HG03045 (cell line): ENCODE results near the gene COL9A2.
"Not testable (repeated sequence)": the region's sequence is repeated elsewhere in the genome, so short reads cannot be mapped to it uniquely, and the experiment has no call there.

Source experiments
- ATAC-seq: cut with Tn5 transposase; IDR thresholded peaks from one replicate; pipeline ENCODE4 v1.9.1; 2021; ENCODE audit warnings: mild to moderate bottlenecking, moderate library complexity; ENCODE audit not compliant: unreplicated experiment

The COL9A2 gene

DNA sequence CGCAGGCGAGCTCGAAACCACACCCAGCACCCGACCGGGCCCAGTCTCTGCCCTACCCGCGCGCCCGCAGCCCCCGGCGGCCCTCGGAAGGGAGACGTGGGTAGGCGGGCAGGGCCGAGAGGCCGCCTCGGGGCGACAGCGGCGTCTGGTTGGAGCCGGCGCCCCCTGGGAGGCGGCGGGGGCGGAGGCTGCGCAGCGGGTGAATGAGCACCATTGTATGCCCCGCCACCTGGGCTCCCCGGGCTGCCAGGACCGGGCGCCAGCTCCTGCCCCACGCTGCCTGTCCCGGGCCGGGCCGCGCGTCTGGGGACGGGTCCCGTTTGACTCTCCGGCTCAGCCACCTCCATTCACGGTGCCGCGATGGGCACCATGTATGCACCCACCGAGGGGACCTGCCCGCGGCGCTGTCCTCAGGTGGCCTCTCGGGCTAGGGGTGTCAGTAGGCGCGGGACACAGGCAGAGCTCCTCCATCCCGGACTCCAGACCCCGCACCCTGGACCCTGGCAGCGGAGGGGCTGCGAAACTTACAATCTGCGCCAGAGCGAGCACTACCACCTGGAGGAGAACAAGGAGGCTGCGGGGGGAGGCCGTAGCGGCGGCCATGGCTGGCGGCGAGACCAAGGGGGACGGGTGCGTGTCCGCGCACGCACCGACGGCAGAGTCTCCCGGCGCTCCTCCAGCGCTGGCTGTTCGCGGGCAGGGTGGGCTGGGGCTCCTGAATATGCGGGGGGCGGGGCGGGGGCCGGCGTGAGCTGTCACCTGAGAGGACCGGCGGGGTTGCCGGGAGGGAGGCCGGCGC, at the start of gene COL9A2:
Gene COL9A2 (minus strand): TSS at position 692 of the 799 bp plus-strand sequence. CDS start 89 bp downstream, at position 603.
- ATAC-seq, result no peak

- peak; percentile 84 for ATAC-seq
Measured at GRCh38 chr1:40363721-40364120, 46.6 kb upstream of the COL9A2 start.

DNA sequence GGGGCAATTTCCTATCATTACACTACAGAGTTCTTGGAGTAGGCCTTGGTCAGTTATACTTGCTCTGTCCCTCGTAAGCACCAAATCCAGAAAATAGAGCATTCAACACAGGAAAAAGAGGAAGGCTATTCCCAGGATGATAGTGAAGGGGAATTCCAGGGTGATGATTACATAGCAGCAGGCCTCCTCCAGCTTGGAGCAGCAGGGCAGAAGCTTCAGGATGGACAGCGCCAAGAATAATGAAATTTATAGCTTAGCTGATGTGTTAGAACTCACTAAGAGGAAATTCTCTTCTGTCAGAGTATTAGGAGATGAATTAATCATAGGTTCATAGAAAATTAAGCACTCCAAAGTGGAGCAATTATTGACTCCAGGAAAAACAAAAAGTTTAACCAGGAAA, 45.6 kb upstream of the COL9A2 start:
- no peak for ATAC-seq

DNA sequence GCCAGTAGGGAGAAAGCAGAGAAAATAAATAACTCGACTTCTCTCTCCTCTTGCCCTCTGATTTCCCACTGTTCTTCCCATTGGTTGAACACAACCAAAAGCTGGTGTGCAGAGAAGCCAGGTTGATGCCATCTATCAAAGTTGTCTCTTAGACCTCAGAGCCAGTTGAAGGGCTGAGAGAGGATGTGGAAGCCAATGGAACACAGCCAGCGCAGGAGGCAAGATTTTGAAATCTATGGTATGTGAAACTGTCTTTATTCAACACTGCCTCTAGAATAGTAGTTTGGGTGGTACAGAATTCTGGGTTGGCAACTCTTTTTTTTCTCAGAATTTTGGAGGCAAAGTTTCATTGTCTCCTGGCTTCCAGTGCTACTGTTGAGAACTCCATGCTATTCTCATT, 45.1 kb upstream of the COL9A2 start:
- ATAC-seq, result no peak

DNA sequence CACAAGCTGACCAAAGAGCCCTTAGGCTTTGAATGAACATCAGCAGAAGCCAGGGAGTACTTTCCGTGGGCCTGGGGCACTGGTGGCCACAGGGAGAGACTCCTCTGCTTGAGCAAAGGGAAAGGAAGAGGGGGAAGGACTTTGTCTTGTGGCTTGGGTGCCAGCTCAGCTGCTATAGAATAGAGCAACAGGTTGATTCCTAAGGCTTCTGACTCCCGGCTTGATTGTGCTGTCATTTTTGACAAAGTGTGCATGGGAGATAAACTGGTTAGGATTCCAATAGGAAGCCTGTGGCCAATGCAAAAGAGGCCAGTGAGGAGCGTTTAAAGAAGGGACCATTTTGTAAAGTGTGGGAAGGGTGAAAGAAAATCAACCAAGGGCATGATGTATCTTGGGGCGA, 44.6 kb upstream of the COL9A2 start:
- ATAC-seq, result no peak

DNA sequence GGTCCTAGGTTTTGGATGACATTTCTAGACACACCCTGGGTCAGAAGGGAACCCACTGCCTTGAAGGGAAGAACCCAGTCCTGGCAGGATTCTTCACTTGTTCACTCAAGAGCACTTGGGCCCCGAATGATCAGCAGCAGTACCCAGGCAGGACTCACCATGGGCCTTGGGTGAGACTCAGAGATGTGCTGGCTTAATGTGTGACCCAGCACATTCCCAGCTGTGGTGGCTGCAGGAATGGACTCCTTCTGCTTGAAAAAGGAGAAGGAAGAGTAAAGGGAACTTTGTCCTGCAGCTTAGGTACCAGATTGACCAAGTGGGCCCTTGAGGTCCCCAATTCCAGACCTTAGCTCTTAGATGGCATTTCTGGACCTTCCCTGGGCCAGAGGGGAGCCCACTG, 44.1 kb upstream of the COL9A2 start:
- ATAC-seq, result no peak

GRCh38 chr1:40360631-40361030, 43.5 kb upstream of the COL9A2 start:
- no peak for ATAC-seq

- ATAC-seq, result no peak
Measured at GRCh38 chr1:40357625-40358024, 40.5 kb upstream of the COL9A2 start.

GRCh38 chr1:40353082-40353481, 36.0 kb upstream of the COL9A2 start:
- no peak for ATAC-seq

GRCh38 chr1:40352126-40352525, 35.0 kb upstream of the COL9A2 start:
- no peak for ATAC-seq

GRCh38 chr1:40351124-40351523, 34.0 kb upstream of the COL9A2 start:
- no peak for ATAC-seq

GRCh38 chr1:40350391-40350790, 33.3 kb upstream of the COL9A2 start:
- ATAC-seq, result no peak

DNA sequence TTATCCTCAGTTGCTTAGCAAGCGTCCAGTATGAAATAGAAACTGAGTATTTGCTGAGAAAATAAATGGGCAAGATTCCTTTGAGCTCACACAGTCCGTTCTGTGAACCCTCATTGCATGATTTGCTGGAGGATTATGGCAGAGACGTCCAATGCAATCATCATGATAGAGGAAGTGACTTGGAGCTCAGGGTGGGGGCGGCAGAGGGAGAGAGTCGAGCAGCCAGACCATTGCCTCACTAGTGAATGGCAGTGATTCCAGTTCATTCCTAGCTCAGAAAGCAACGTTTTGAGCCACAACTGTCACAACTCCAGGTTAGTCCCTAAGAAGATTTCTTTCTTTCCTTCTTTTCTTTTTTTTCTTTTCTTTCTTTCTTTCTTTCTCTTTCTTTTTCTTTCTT, 27.5 kb upstream of the COL9A2 start:
- ATAC-seq, result no peak

- not testable (repeated sequence) for ATAC-seq
Measured at GRCh38 chr1:40342381-40342717, 25.3 kb upstream of the COL9A2 start.

DNA sequence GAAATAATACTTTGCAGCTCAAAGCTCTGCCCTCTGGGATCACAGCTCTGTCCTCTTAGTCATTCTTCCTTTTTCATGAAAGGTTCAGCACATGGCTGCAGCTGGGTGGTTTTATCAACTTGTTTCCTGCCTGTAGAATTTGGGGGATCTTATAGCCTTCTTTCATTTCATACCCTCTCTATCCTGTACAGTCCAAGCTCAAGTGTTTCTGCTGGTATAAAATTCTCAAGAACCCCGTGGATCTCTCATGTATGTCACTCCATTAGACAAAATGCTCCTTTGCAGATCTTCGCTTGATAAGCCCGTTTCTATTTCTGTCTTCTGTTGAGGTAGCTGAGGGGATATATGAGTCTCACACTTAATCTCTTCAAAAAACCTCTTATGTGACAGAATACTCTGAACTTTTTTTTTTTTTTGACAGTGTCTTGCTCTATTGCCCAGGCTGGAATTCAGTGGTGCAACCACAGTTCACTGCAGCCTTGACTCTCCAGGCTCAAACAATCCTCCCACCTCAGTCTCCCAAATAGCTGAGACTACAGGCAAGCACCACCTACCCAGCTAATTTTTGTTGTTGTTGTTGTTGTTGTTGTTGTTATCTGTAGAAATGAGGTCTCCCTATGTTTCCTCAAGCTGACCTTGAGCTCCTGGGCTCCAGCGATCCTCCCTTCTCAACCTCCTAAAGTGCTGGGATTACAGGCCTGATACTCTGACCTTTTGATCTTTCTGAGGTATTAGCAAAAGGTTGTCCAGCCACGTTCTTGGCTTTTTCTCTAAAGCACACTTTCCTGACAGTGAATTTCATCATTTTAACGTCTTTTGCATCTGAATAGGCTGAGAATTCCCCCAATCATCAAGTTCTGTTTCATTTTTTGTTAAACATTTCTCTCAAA, 24.6 kb upstream of the COL9A2 start:
- ATAC-seq, result no peak

DNA sequence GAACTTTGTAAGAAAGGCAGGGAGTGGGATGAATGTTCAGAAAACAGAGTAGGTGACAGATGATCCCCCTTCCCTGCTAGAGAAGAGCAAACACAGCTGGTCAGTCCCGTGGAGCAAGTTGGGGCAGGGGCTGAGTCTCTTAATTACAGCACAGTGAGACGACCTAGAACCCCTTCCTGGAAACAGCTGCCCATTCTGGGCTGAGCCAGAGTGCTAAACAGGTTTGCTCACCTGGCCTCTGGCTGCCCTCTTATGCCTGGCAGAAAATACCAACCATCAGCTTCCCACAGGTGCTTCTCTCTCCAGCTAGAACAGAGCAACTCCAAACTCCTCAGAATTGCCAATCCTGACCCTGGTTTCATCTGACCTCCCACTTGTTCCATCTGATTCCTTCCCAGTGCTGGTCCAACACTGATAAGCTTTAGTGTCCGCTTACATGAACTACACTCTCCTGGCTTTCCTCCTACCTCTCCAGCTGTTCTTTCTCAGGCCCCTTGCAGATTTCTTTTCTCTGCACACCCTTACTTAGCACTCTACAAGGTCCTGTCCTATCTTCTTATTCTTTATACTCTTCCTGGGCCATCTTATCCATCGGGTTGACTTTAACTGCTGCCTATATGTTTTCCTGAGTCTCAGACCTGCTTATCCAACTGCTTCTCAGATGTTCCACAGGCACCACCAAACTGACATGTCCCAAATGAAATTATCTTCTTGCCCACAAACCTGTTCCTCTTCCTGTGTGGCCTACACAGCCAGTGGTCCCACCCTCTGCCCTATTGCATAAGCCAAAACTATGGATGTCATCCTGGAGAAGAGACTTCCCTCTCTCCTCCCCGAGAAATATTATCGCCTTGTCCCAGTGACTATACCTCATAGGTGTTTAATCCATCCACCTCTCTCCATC, 22.6 kb upstream of the COL9A2 start:
- no peak for ATAC-seq

- ATAC-seq, result no peak
Measured at GRCh38 chr1:40338745-40339419, 21.8 kb upstream of the COL9A2 start.

DNA sequence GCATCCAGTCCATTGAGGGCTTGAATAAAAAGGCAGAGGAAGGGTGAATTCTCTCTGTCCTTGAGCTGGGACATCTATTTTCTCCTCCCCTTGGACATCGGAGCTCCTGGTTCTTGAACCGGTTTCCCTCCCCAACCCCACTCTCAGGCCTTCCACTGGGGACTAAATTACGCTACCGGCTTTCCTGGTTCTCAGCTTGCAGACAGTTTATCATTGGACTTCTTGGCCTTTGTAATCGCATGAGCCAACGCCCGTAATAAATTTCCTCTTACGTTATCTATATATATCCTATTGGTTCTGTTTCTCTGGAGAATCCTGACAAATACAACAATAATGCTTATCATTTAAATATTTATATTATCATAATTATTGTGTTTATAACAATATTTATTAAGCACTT, 20.4 kb upstream of the COL9A2 start:
- ATAC-seq, result no peak

DNA sequence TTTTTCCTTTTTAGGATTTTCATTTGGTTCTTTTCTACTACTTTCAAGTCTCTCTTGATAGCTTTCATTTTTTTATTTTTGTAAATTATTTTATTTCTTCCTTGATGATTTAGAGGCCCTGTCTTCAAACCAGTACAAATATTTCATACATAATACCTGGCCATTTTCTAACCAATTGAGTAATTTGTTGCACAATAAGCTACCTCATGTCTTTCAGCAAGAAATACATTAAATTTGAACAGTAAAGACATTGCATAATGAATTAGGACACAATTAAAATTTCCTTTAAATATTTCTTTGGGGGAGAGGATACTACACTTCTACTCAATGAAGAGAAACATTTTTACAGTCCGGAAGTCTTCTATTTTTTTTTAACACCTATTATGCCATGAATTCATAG, 15.6 kb upstream of the COL9A2 start:
- ATAC-seq, result no peak

- not testable (repeated sequence) for ATAC-seq
Measured at GRCh38 chr1:40331403-40331802, 14.3 kb upstream of the COL9A2 start.
